Activated naive CD4-positive, alpha-beta T cell treated with anti-CD3 and anti-CD28 coated beads for 36 hours (primary cell): Measurements from ENCODE around the gene C3orf18. TPM values are rescaled to one million over a fixed set of nuclear protein-coding genes. Genes with fewer than 3 reads are reported as not detected.
"Not testable (repeated sequence)": the region's sequence is repeated elsewhere in the genome, so short reads cannot be mapped to it uniquely, and the experiment has no call there.

Source experiments
- CTCF ChIA-PET: fragments of 350-600 bp; sonication (Branson Sonifier 250); formaldehyde crosslinking; loops from one replicate; lab custom pipeline; 2021; ENCODE audit warnings: antibody characterized with exemption; lab: Charles Lee
- DNase-seq: peaks from one replicate; pipeline ENCODE4 v3.0.0-alpha.2; 2020
- H3K27ac Mint-ChIP-seq: one replicate; pipeline ENCODE4 v1.8.0; 2021; ENCODE audit warnings: mild to moderate bottlenecking, mixed read lengths
- H3K27me3 Mint-ChIP-seq: one replicate; pipeline ENCODE4 v1.8.0; 2021; ENCODE audit warnings: low read depth, mixed read lengths
- H3K36me3 Mint-ChIP-seq: one replicate; pipeline ENCODE4 v1.8.0; 2021; ENCODE audit warnings: low read depth, mixed read lengths
- H3K4me1 Mint-ChIP-seq: one replicate; pipeline ENCODE4 v1.8.0; 2021; ENCODE audit warnings: low read depth, mixed read lengths
- H3K4me3 Mint-ChIP-seq: one replicate; pipeline ENCODE4 v1.8.0; 2021; ENCODE audit warnings: mild to moderate bottlenecking, moderate library complexity, mixed read lengths
- H3K9me3 Mint-ChIP-seq: one replicate; pipeline ENCODE4 v1.8.0; 2021; ENCODE audit warnings: mixed read lengths
- intact Hi-C: fragments of 100-400 bp; cut with micrococcal nuclease; formaldehyde crosslinking; loops from one replicate; pipeline ENCODE4 v1.15.1; 2023
- total RNA-seq, 2 experiments: library from RNA; stranded (reverse); gene quantifications; one replicate each; pipeline ENCODE4 v1.2.3, GENCODE V29; 2021

The C3orf18 gene
- total RNA-seq, 2 experiments from 2014 or later: 3.1 to 3.8 TPM

DNA sequence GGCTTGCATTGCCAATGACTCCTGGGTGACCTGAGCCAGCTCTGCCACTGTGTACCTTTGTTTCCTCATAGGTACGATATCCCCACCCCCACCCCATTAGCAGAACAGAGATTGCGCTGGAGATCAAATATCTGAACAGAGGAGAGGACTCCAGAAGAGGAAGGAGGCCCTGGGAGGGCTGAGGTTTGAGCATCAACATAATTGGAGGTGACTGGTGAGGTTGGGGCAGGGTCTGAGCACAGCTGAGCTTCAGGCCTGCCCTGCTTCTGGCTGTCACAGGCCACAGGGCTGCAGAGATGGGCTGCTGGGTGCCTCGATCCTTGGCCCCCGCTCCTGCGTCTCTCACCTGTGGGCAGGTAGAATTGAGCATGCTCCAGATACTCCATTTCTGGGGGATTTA is 42.8 kb downstream of the C3orf18 start:
- intact Hi-C loops: no loop called here
- no peaks in the 10 kb centered on the region for H3K9me3 Mint-ChIP-seq
- H3K27me3 Mint-ChIP-seq: peaks cover 2% of the 10 kb centered on the region
- H3K27ac Mint-ChIP-seq: no peak overlapping the region
- no peaks in the 10 kb centered on the region for H3K36me3 Mint-ChIP-seq
- no peak overlapping the region for H3K4me3 Mint-ChIP-seq
- CTCF ChIA-PET: interaction anchor here (0.7 to 1.6 kb wide), 4 partner anchors 17 to 559 kb away, joined by 3 to 7 read pairs (median 6); no protein-coding TSS in a partner anchor
- H3K4me1 Mint-ChIP-seq: peaks cover 2% of the 10 kb centered on the region
- no peak for DNase-seq

DNA sequence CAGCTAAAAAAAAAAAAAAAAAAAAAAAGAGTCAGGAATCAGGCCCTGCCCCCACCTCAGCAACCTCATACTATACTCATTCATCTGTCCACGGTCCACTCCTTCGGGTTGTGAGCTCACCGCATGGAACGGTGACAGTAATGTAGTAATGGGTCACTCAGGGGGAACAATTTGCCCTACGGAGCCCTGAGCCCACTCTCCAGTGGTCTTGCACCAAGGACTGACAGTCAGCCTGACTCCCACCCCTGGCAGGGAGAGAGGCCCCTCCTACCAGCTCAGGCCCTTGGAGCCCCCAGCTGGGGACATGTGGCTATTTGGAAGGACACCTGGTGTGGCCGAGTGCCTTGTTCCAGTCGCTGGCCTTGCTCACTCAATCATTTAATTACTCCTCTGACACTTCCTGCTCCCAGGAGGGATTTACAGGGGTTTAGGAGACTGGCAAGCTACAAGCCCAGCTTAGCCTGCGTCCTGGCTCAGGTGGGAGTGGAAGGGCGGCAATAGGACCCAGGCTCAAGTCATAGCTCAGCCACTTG is 44.2 kb downstream of the C3orf18 start:
- H3K27ac Mint-ChIP-seq: no peak overlapping the region
- no peaks in the 10 kb centered on the region for H3K9me3 Mint-ChIP-seq
- DNase-seq: no peak
- H3K4me3 Mint-ChIP-seq: no peak overlapping the region
- H3K27me3 Mint-ChIP-seq: no peaks in the 10 kb centered on the region
- intact Hi-C loops: no loop called here
- CTCF ChIA-PET: interaction anchor here (1.3 to 2.0 kb wide), 4 partner anchors 13 to 26 kb away, joined by 4 to 6 read pairs (median 5); no protein-coding TSS in a partner anchor
- peaks cover 2% of the 10 kb centered on the region for H3K4me1 Mint-ChIP-seq
- H3K36me3 Mint-ChIP-seq: no peaks in the 10 kb centered on the region

DNA sequence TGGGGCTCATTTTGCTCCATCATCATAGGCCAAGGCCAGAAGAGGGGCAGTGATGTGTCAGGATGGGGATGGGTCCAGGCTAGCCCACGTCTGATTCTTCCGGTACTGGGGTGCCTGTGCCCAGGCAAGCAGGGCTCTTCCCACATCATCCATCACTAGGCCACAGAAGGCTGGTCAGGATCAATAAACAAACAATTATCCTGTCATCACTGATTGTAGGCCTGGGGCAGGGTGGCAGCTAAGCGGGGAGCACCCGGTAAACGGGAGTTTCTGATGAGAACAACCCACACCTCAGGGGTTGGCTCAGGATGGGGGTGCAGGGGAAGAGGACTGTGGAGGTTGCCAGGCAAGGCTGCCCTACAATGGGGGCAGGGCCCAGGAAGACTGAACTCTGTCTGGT is 46.0 kb downstream of the C3orf18 start:
- Mint-ChIP-seq H3K27ac (no peak overlapping the region), H3K4me3 (no peak overlapping the region), H3K36me3 (no peaks in the 10 kb centered on the region), H3K9me3 (no peaks in the 10 kb centered on the region), H3K27me3 (no peaks in the 10 kb centered on the region), H3K4me1 (peaks cover 3% of the 10 kb centered on the region)
- CTCF ChIA-PET: interaction anchor here (1.1 to 2.0 kb wide), 2 partner anchors 20 to 28 kb away, joined by 4 to 5 read pairs; no protein-coding TSS in a partner anchor
- intact Hi-C loops: no loop called here
- DNase-seq: no peak

DNA sequence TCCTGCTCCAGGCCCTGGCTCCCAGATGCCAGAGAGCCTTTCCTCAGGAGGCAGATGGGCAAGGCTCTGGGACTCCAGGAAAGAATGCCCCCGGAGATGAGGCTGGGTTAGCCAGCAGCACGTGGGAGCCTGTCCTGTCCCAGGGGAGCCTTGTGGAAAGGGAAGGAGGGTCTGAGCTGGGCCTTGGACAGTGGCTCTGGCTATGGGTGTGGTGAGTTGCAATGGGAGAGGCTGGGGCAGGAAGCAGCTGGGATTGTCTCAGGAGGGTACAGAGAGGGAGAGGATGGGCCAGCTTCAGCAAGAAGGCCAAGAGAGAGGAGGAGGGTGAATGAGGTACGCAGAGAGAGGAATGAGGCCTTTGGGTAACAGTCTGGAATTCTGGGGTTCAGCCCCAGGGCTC is 46.7 kb downstream of the C3orf18 start:
- H3K4me3 Mint-ChIP-seq: no peak overlapping the region
- H3K27me3 Mint-ChIP-seq: no peaks in the 10 kb centered on the region
- H3K4me1 Mint-ChIP-seq: peaks cover 5% of the 10 kb centered on the region
- H3K9me3 Mint-ChIP-seq: no peaks in the 10 kb centered on the region
- DNase-seq: no peak
- intact Hi-C loops: no loop called here
- CTCF ChIA-PET: no interaction called here
- no peak overlapping the region for H3K27ac Mint-ChIP-seq
- H3K36me3 Mint-ChIP-seq: no peaks in the 10 kb centered on the region

DNA sequence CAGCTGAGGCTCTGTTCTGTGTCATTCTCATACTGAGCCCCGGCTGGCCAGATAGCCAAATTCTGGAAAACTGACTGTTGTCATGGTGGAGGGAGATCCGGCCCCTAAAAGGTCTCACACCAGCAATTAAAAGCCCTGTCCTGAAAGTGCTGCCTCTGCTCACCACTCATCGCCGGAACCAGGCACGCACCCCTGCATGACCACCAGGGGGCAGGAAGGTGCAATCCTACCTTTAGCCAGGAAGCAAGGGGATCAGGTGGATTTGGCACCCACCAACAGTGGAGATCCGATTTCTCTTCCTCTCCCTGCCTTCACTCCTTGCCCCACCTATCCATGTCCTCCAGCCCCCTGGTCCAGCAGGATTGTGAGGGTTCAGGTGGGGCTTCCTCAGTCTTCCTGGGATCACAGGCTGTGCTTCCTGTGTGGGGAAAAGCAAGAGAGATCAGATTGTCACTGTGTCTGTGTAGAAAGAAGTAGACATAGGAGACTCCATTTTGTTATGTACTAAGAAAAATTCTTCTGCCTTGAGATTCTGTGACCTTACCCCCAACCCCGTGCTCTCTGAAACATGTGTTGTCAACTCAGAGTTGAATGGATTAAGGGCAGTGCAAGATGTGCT is 48.0 kb downstream of the C3orf18 start:
- peak; percentile 86 for DNase-seq
- CTCF ChIA-PET: interaction anchor here (0.9 to 1.2 kb wide), 2 partner anchors 23 to 94 kb away, joined by 3 to 4 read pairs; no protein-coding TSS in a partner anchor
- H3K9me3 Mint-ChIP-seq: no peaks in the 10 kb centered on the region

DNA sequence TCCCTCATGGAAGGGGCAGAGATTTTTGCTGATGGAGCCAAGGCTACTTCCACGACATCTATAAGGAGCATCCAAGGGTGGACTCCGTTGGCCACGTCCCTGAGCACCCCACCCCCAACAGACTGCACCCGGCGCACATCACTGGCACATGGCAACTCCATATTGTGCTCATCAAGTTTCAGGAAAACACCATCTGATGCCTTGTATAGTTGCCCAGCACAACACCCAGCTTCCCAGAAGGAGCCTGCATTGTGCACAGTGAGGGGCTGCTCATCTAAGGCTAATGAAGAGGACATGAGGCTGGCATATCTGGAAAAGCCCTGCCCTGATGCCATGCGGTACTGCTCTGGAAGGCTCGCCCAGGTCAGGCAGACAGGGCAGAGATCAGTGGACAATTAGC is 49.1 kb downstream of the C3orf18 start:
- Mint-ChIP-seq H3K9me3 (no peaks in the 10 kb centered on the region), H3K27me3 (no peaks in the 10 kb centered on the region), H3K4me3 (no peak overlapping the region), H3K4me1 (peaks cover 7% of the 10 kb centered on the region), H3K36me3 (no peaks in the 10 kb centered on the region), H3K27ac (no peak overlapping the region)
- DNase-seq: no peak
- CTCF ChIA-PET: interaction anchor here (0.6 to 1.2 kb wide), 5 partner anchors 24 to 1927 kb away, joined by 3 to 4 read pairs (median 3); no protein-coding TSS in a partner anchor
- intact Hi-C loops: no loop called here

More for the DNA sequence above, 48.0 kb downstream of the C3orf18 start:
- intact Hi-C loops: loop anchor here (1.0 kb wide), 4 partner anchors 23 to 95 kb away; no protein-coding TSS in a partner anchor
- Mint-ChIP-seq H3K4me1 (peaks cover 7% of the 10 kb centered on the region), H3K36me3 (no peaks in the 10 kb centered on the region), H3K27ac (no peak overlapping the region), H3K27me3 (no peaks in the 10 kb centered on the region), H3K4me3 (no peak overlapping the region)

DNA sequence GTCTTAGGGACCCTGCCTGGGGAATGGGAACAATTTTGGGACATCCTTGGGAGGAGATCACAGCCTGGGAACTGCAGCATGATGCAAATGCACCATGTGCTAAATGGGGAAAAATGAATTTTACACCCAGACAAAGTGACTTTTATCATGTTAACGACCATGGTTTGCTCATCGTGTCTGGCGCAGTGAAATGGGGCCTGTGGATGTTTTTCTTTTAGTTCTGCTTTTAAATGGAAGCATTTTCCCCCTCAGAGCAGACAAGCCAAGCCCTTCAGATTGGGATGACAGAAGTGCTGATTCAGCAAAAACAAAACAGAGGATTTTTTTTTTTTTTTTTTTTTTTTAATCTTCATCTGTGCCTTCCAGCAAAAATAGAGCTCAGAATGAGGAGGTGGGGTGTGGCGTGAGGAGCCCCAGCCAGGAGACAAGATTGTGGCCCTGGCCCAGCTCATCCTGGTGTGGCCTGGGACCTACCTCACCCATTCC is 49.8 kb downstream of the C3orf18 start:
- Mint-ChIP-seq H3K27me3 (no peaks in the 10 kb centered on the region), H3K4me1 (peaks cover 7% of the 10 kb centered on the region), H3K36me3 (no peaks in the 10 kb centered on the region), H3K27ac (no peak overlapping the region), H3K4me3 (no peak overlapping the region), H3K9me3 (no peaks in the 10 kb centered on the region)
- intact Hi-C loops: no loop called here
- DNase-seq: no peak
- CTCF ChIA-PET: interaction anchor here (0.6 to 2.1 kb wide), 4 partner anchors 23 to 870 kb away, joined by 3 to 10 read pairs (median 3); no protein-coding TSS in a partner anchor

DNA sequence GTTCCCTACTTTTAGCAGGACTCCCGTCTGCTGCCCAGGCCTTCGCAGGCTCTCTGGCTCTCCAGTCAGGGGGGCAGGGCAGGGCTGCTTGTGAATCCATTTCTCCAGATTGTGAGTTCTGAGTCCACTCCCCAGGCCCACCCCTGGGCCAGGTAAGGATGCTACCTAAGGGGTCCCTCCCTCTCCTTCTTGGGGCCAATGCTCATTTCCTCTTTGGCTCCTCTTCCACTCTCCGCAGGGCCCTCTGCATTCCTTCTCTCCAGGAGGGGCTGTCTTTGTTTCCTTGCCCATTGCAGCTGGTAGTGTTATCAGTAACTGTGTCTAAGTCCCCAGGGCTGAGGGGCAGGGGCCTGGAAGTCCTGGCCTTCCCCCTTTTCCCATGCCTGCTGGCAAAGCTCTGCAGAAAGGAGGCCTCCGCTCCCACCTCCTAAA is 51.1 kb downstream of the C3orf18 start:
- Mint-ChIP-seq H3K36me3 (no peaks in the 10 kb centered on the region), H3K9me3 (no peaks in the 10 kb centered on the region), H3K27ac (no peak overlapping the region), H3K4me1 (peaks cover 7% of the 10 kb centered on the region), H3K27me3 (no peaks in the 10 kb centered on the region), H3K4me3 (no peak overlapping the region)
- no peak for DNase-seq
- intact Hi-C loops: no loop called here
- CTCF ChIA-PET: interaction anchor here (1.3 to 2.1 kb wide), 4 partner anchors 12 to 99 kb away, joined by 3 to 10 read pairs (median 4); partner anchors contain the start of gene CACNA2D2

DNA sequence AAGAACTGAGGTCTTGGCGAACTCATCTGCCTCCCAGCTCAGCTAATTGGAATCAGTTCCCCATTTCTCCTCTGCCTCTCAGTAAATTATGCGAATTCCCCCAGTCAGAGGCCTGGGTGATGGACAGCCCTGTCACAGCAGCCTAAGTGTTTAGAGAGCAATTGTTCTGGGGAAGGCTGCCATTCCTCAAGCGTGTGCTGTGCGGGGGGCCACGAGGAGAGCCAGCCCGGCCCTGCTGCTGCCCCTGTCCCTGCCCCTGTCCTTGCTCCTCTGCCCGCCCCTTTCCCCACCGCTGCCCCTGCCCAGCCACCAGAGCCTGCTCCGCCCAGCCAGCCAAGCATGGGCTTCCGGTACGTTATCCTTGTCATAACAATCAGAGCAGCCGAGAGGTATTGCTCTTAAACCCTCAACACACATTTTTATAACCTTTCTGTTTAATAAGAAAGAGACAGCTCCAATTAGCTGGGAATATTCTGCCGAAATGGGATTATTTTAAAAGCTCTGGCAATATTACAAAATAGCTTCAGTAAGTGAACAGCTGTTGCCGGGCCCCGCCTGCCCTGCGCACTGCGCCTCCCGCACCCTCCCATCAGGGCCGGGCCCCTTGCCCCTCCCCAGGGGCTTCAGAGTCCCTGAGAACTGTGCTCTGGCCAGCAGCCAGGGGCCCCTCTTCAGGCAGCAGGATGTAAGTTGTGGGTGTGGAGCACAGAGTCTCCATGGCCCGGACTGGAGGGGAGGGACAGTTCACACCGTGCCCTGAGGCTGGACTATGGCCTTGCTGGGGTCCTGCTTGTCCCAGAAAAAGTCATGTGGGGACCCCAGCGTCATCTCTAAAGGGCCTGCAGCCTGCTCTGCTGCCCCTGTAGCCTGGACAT is 51.7 kb downstream of the C3orf18 start:
- H3K27ac Mint-ChIP-seq: no peak overlapping the region
- no peaks in the 10 kb centered on the region for H3K27me3 Mint-ChIP-seq
- CTCF ChIA-PET: interaction anchor here (1.1 to 2.1 kb wide), 6 partner anchors 11 to 100 kb away, joined by 3 to 10 read pairs (median 4); partner anchors contain the start of gene CACNA2D2
- H3K9me3 Mint-ChIP-seq: no peaks in the 10 kb centered on the region
- H3K4me1 Mint-ChIP-seq: peaks cover 7% of the 10 kb centered on the region
- H3K4me3 Mint-ChIP-seq: no peak overlapping the region
- peak; percentile 21 for DNase-seq
- H3K36me3 Mint-ChIP-seq: no peaks in the 10 kb centered on the region
- intact Hi-C loops: no loop called here

DNA sequence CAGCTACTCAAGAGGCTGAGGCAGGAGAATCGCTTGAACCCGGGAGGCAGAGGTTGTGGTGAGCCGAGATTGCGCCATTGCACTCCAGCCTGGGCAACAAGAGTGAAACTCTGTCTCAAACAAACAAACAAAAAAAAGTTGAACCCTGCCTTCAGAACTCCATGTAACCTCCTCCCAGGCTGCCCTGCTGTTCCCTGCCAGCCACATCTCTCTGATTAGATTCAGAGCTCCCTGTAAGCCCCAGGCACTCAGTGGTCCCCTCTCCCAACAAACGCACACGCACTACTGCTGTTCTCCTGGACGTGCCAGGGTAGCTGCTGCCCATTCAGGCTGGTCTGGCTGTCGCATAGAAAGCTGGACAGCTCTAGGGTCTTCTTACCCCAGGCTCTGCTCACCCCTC is 54.6 kb downstream of the C3orf18 start:
- intact Hi-C loops, H3K9me3 Mint-ChIP-seq, H3K27me3 Mint-ChIP-seq, DNase-seq, H3K27ac Mint-ChIP-seq, H3K4me3 Mint-ChIP-seq, H3K4me1 Mint-ChIP-seq, H3K36me3 Mint-ChIP-seq, CTCF ChIA-PET: not testable (repeated sequence)

DNA sequence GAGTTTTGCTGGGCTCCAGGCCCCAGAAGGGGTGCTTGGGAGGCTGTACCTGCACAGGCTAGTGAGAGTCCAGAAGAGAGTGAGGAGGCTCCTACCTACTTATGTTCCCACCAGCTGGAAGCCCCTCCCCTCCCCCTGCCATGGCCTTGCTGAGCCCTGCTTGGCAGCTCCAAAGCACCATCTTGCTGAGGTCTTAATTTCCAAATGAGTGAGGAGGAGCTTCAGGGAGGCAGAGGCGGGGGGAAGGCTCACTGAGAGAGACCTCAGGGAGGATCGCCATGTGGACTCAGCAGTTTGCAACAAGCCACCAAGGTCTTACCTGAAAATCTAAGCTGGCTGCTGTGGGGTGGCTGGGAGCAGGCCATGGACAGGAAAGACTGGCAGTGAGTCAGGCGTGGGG is 55.4 kb downstream of the C3orf18 start:
- intact Hi-C loops: no loop called here
- no peaks in the 10 kb centered on the region for H3K36me3 Mint-ChIP-seq
- no peaks in the 10 kb centered on the region for H3K9me3 Mint-ChIP-seq
- no peak overlapping the region for H3K4me3 Mint-ChIP-seq
- CTCF ChIA-PET: no interaction called here
- no peak for DNase-seq
- no peaks in the 10 kb centered on the region for H3K27me3 Mint-ChIP-seq
- H3K27ac Mint-ChIP-seq: no peak overlapping the region
- peaks cover 7% of the 10 kb centered on the region for H3K4me1 Mint-ChIP-seq

DNA sequence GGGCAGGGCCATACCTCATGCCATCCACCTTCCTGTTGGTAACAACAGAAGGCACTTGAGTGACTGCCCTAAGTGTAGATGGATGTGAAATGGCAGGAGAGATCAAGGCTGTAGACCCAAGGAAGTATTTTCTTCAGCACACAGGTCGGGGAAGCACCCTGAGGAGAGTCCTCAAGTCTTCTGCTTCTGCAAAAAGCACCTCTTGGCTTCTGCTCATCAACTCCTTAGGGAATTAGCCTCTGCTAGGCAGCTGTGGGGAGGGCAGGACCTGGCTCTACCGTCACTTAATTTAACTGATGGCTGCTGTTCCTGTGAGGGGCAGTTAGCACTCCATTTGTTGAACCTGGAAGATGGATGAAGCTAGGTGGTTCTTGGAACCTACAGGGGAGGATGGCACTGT is 57.2 kb downstream of the C3orf18 start:
- Mint-ChIP-seq H3K36me3 (no peaks in the 10 kb centered on the region), H3K27me3 (no peaks in the 10 kb centered on the region), H3K27ac (no peak overlapping the region), H3K4me1 (no peaks in the 10 kb centered on the region), H3K4me3 (no peak overlapping the region), H3K9me3 (no peaks in the 10 kb centered on the region)
- no peak for DNase-seq
- CTCF ChIA-PET: no interaction called here
- intact Hi-C loops: no loop called here
